ENCODE results near the gene DENND1C.

- TF ChIP-seq SIN3A (IDR thresholded peaks at IDR 0.05; ENCODE audit: borderline replicate concordance, insufficient read depth, low read length) = no peak
- no peak for TF ChIP-seq TAF1 (IDR thresholded peaks at IDR 0.05; ENCODE audit: borderline replicate concordance, insufficient read depth, low read length)
These were observed 56.5 kb downstream of the DENND1C start for GRCh38 chr19:6424939-6425731.
